HEK293T (cell line): ENCODE measurements around the gene TMEM178A.

ENCODE experiments used
- CTCF ChIA-PET: fragments of 350-600 bp; formaldehyde crosslinking; extraction: SDS; loops from one replicate; lab custom pipeline; 2021; ENCODE audit warnings: antibody characterized with exemption, inconsistent platforms; lab: Yijun Ruan, JAX
- POLR2A ChIA-PET: fragments of 350-600 bp; formaldehyde crosslinking; extraction: SDS; loops from one replicate; lab custom pipeline; 2020; ENCODE audit warnings: antibody characterized with exemption, inconsistent platforms; lab: Yijun Ruan, JAX
- DNase-seq: peaks from one replicate; pipeline ENCODE4 v3.0.0; 2012; ENCODE audit warnings: mixed read lengths; ENCODE audit errors: extremely low spot score
- ARNT ChIP-seq: fragments of 450-650 bp; IDR thresholded peaks from 2 replicates; pipeline ENCODE4 v1.6.1; 2017; ENCODE audit warnings: mild to moderate bottlenecking
- BHLHE40 ChIP-seq: fragments of 450-650 bp; IDR thresholded peaks from 2 replicates; pipeline ENCODE4 v1.6.1; 2016; ENCODE audit warnings: mild to moderate bottlenecking, moderate library complexity, borderline replicate concordance
- CTBP1 ChIP-seq: fragments of 450-650 bp; IDR thresholded peaks from 2 replicates; pipeline ENCODE4 v1.6.1; 2016; ENCODE audit warnings: borderline replicate concordance
- ELF4 ChIP-seq: fragments of 450-650 bp; IDR thresholded peaks from 2 replicates; pipeline ENCODE4 v1.6.1; 2017; ENCODE audit warnings: antibody characterized with exemption
- FOXA1 ChIP-seq: fragments of 450-650 bp; IDR thresholded peaks from 2 replicates; pipeline ENCODE4 v1.6.1; 2016; ENCODE audit warnings: mild to moderate bottlenecking
- FOXK2 ChIP-seq: fragments of 450-650 bp; IDR thresholded peaks from 2 replicates; pipeline ENCODE4 v1.6.1; 2016; ENCODE audit warnings: mild to moderate bottlenecking
- FOXM1 ChIP-seq: fragments of 450-650 bp; IDR thresholded peaks from 2 replicates; pipeline ENCODE4 v1.6.1; 2017; ENCODE audit warnings: mild to moderate bottlenecking, borderline replicate concordance
- HDGF ChIP-seq: fragments of 450-650 bp; IDR thresholded peaks from 2 replicates; pipeline ENCODE4 v1.6.1; 2017; ENCODE audit warnings: antibody characterized with exemption, borderline replicate concordance
- L3MBTL2 ChIP-seq: fragments of 450-650 bp; conservative IDR thresholded peaks from 2 replicates; pipeline ENCODE4 v1.6.1; 2016; ENCODE audit warnings: mild to moderate bottlenecking
- LEF1 ChIP-seq: fragments of 450-650 bp; IDR thresholded peaks from 2 replicates; pipeline ENCODE4 v1.6.1; 2017; ENCODE audit warnings: mild to moderate bottlenecking, borderline replicate concordance
- NFRKB ChIP-seq: fragments of 450-650 bp; IDR thresholded peaks from 2 replicates; pipeline ENCODE4 v1.6.1; 2016; ENCODE audit warnings: mild to moderate bottlenecking, moderate library complexity
- PKNOX1 ChIP-seq: fragments of 450-650 bp; IDR thresholded peaks from 2 replicates; pipeline ENCODE4 v1.6.1; 2016
- SP1 ChIP-seq: fragments of 450-650 bp; IDR thresholded peaks from 2 replicates; pipeline ENCODE4 v1.6.1; 2017
- SUZ12 ChIP-seq: fragments of 450-650 bp; IDR thresholded peaks from 2 replicates; pipeline ENCODE4 v1.6.1; 2016; ENCODE audit warnings: mild to moderate bottlenecking
- TARDBP ChIP-seq: fragments of 450-650 bp; IDR thresholded peaks from 2 replicates; pipeline ENCODE4 v1.6.1; 2016
- ZNF384 ChIP-seq: fragments of 450-650 bp; IDR thresholded peaks from 2 replicates; pipeline ENCODE4 v1.6.1; 2016

Gene TMEM178A

GRCh38 chr2:39733070-39733674 is 67.5 kb downstream of the TMEM178A start:
- ChIA-PET POLR2A (no interaction called here), CTCF (interaction anchor here (0.6 to 1.0 kb wide), 2 partner anchors 16 to 198 kb away, joined by 3 read pairs; no protein-coding TSS in a partner anchor)
- TF ChIP-seq PKNOX1 (no peak), FOXK2 (no peak), CTBP1 (no peak), LEF1 (no peak), HDGF (no peak)
- no peak for DNase-seq

GRCh38 chr2:39734445-39734844 is 68.7 kb downstream of the TMEM178A start:
- ChIA-PET POLR2A (no interaction called here), CTCF (no interaction called here)
- no peak for TF ChIP-seq SP1
- no peak for TF ChIP-seq ELF4
- no peak for TF ChIP-seq CTBP1
- TF ChIP-seq BHLHE40 = no peak
- no peak for TF ChIP-seq HDGF
- TF ChIP-seq SUZ12 = no peak
- no peak for TF ChIP-seq ZNF384
- TF ChIP-seq TARDBP = no peak
- TF ChIP-seq PKNOX1 = no peak
- TF ChIP-seq FOXK2 = no peak
- no peak for TF ChIP-seq FOXM1
- TF ChIP-seq ARNT = no peak
- no peak for TF ChIP-seq NFRKB
- DNase-seq = no peak

- ChIA-PET POLR2A (no interaction called here), CTCF (no interaction called here)
- TF ChIP-seq FOXA1 (no peak), SUZ12 (no peak), L3MBTL2 (no peak), CTBP1 (no peak), TARDBP (no peak), FOXM1 (no peak), FOXK2 (no peak), NFRKB (no peak), ZNF384 (no peak), ELF4 (no peak), ARNT (no peak), LEF1 (no peak)
- no peak for DNase-seq
These were observed 69.9 kb downstream of the TMEM178A start for GRCh38 chr2:39735648-39736047.

GRCh38 chr2:39736640-39737039 is 70.9 kb downstream of the TMEM178A start:
- ChIA-PET POLR2A (no interaction called here), CTCF (no interaction called here)
- TF ChIP-seq NFRKB = no peak
- no peak for TF ChIP-seq SUZ12
- no peak for TF ChIP-seq FOXM1
- TF ChIP-seq SP1 = no peak
- TF ChIP-seq ZNF384 = no peak
- no peak for TF ChIP-seq FOXA1
- TF ChIP-seq ELF4 = no peak
- no peak for TF ChIP-seq HDGF
- no peak for TF ChIP-seq BHLHE40
- no peak for TF ChIP-seq FOXK2
- no peak for TF ChIP-seq CTBP1
- TF ChIP-seq ARNT = no peak
- no peak for TF ChIP-seq LEF1
- TF ChIP-seq L3MBTL2 = no peak
- no peak for TF ChIP-seq PKNOX1
- no peak for DNase-seq

- CTCF ChIA-PET = no interaction called here
- TF ChIP-seq CTBP1 (no peak), FOXM1 (no peak), HDGF (no peak), BHLHE40 (no peak), SUZ12 (no peak)
- no peak for DNase-seq
- POLR2A ChIA-PET = no interaction called here
These were observed 71.9 kb downstream of the TMEM178A start for GRCh38 chr2:39737661-39738060.

- DNase-seq = no peak
- CTCF ChIA-PET = interaction anchor here (1.0 kb wide), 1 partner anchor 10 kb away, joined by 3 read pairs; no protein-coding TSS in a partner anchor
- TF ChIP-seq L3MBTL2 (no peak), ARNT (no peak), ELF4 (no peak), ZNF384 (no peak), NFRKB (no peak), BHLHE40 (no peak), TARDBP (no peak), PKNOX1 (no peak), FOXM1 (no peak), HDGF (no peak), SUZ12 (no peak), CTBP1 (no peak), FOXK2 (no peak), LEF1 (no peak), SP1 (no peak)
- POLR2A ChIA-PET = no interaction called here
These were observed 73.2 kb downstream of the TMEM178A start for GRCh38 chr2:39738936-39739335.
